A673 (cell line): ENCODE results near the gene OSTF1. TPM values are rescaled to one million over a fixed set of nuclear protein-coding genes. Genes with fewer than 3 reads are reported as not detected.

Source experiments
- BruUV-seq: library from RNA; stranded (reverse); fragments of 400-500 nt; replicated peaks from 2 replicates; lab custom pipeline; 2021; lab: Mats Ljungman, UMichigan
- CTCF ChIA-PET: fragments of 300-600 bp; sonication (Branson Sonifier 250); formaldehyde crosslinking; loops from one replicate; lab custom pipeline; 2022; ENCODE audit warnings: antibody characterized with exemption; lab: Charles Lee
- POLR2A ChIA-PET: fragments of 300-600 bp; sonication (Branson Sonifier 250); formaldehyde crosslinking; loops from one replicate; lab custom pipeline; 2022; ENCODE audit warnings: antibody characterized with exemption; ENCODE audit not compliant: low non-redundant PET; lab: Charles Lee
- DNase-seq: peaks from one replicate; pipeline ENCODE4 v3.0.0-alpha.2; 2015; ENCODE audit warnings: low spot score
- H3K27ac ChIP-seq: fragments of 200-600 bp; sonication (generic); 2 replicates; pipeline ENCODE4 v1.5.1; 2016; ENCODE audit warnings: mixed run types, low read depth, mild to moderate bottlenecking, mixed read lengths, antibody characterized with exemption, low read length; ENCODE audit not compliant: poor library complexity, severe bottlenecking
- H3K27me3 ChIP-seq: fragments of 200-600 bp; sonication (generic); replicated peaks from 2 replicates; pipeline ENCODE4 v1.6.1; 2017; ENCODE audit warnings: mixed run types, low read depth, mild to moderate bottlenecking, mixed read lengths, antibody characterized with exemption, low read length; ENCODE audit not compliant: insufficient read depth, poor library complexity
- H3K36me3 ChIP-seq: fragments of 200-600 bp; sonication (generic); 2 replicates; pipeline ENCODE4 v1.6.1; 2016; ENCODE audit warnings: mixed run types, mild to moderate bottlenecking, mixed read lengths, antibody characterized with exemption, low read length; ENCODE audit not compliant: insufficient read depth, poor library complexity, severe bottlenecking
- H3K4me1 ChIP-seq: fragments of 200-600 bp; sonication (generic); 2 replicates; pipeline ENCODE4 v1.6.1; 2017; ENCODE audit warnings: mixed run types, mild to moderate bottlenecking, mixed read lengths, antibody characterized with exemption, low read length; ENCODE audit not compliant: insufficient read depth, poor library complexity, severe bottlenecking
- H3K4me3 ChIP-seq: fragments of 200-600 bp; sonication (generic); 2 replicates; pipeline ENCODE4 v1.5.1; 2016; ENCODE audit warnings: low read depth, mixed run types, mild to moderate bottlenecking, mixed read lengths, low read length; ENCODE audit not compliant: poor library complexity, severe bottlenecking
- H3K9me3 ChIP-seq: fragments of 200-600 bp; sonication (generic); 2 replicates; pipeline ENCODE4 v1.6.1; 2016; ENCODE audit warnings: mixed run types, low read depth, mild to moderate bottlenecking, mixed read lengths, antibody characterized with exemption, low read length; ENCODE audit not compliant: poor library complexity, severe bottlenecking
- CTCF ChIP-seq: fragments of 300-800, 200-600 bp; sonication (generic); conservative IDR thresholded peaks from 2 replicates; pipeline ENCODE4 v1.5.1; 2017; ENCODE audit warnings: low read depth, mild to moderate bottlenecking, antibody characterized with exemption, low read length, moderate library complexity, mixed read lengths
- EZH2 ChIP-seq: fragments of 200-600 bp; sonication (generic); IDR thresholded peaks from 2 replicates; pipeline ENCODE4 v1.6.1; 2017; ENCODE audit warnings: borderline replicate concordance, low read depth, mild to moderate bottlenecking, mixed read lengths, antibody characterized with exemption, low read length; ENCODE audit not compliant: poor library complexity, severe bottlenecking
- intact Hi-C: fragments of 100-400 bp; cut with micrococcal nuclease; formaldehyde crosslinking; loops from one replicate; pipeline ENCODE4 v1.10.0; 2022; ENCODE audit not compliant: unreplicated experiment
- total RNA-seq: library from RNA; stranded (reverse); gene quantifications from 2 replicates; pipeline ENCODE4 v1.2.3, GENCODE V29; 2021

The OSTF1 gene
- total RNA-seq, 1 experiment from 2014 or later, result 2.3 TPM

GRCh38 chr9:75065510-75065909, 22.8 kb upstream of the OSTF1 start:
- ChIA-PET CTCF (no interaction called here), POLR2A (no interaction called here)
- Histone ChIP-seq H3K36me3 (no peaks in the 10 kb centered on the region), H3K27me3 (no peaks in the 10 kb centered on the region), H3K27ac (no peak overlapping the region), H3K4me1 (no peaks in the 10 kb centered on the region), H3K4me3 (no peak overlapping the region), H3K9me3 (no peaks in the 10 kb centered on the region)
- intact Hi-C loops, result no loop called here
- BruUV-seq, result no TSS peak
- DNase-seq, result no peak
- TF ChIP-seq CTCF (no peak), EZH2 (no peak)

- Histone ChIP-seq H3K36me3 (no peaks in the 10 kb centered on the region), H3K4me1 (no peaks in the 10 kb centered on the region), H3K27me3 (no peaks in the 10 kb centered on the region), H3K9me3 (no peaks in the 10 kb centered on the region), H3K27ac (no peak overlapping the region), H3K4me3 (no peak overlapping the region)
- CTCF ChIA-PET, result no interaction called here
- TF ChIP-seq CTCF (no peak), EZH2 (no peak)
- intact Hi-C loops, result no loop called here
- POLR2A ChIA-PET, result no interaction called here
- no TSS peak for BruUV-seq
- no peak for DNase-seq
These were observed 20.4 kb upstream of the OSTF1 start for GRCh38 chr9:75067894-75068293.

GRCh38 chr9:75069171-75069570, 19.1 kb upstream of the OSTF1 start:
- no peak for DNase-seq
- Histone ChIP-seq H3K4me1 (no peaks in the 10 kb centered on the region), H3K27ac (no peak overlapping the region), H3K36me3 (no peaks in the 10 kb centered on the region), H3K27me3 (no peaks in the 10 kb centered on the region), H3K4me3 (no peak overlapping the region), H3K9me3 (no peaks in the 10 kb centered on the region)
- TF ChIP-seq EZH2, result no peak
- no peak for TF ChIP-seq CTCF
- POLR2A ChIA-PET, result no interaction called here
- intact Hi-C loops, result no loop called here
- BruUV-seq, result no TSS peak
- CTCF ChIA-PET, result no interaction called here
